CD4-positive, alpha-beta T cell (primary cell): ENCODE results near the gene AFAP1. TPM values are rescaled to one million over a fixed set of nuclear protein-coding genes. Genes with fewer than 3 reads are reported as not detected.

Source experiments
- ATAC-seq: fragments of 200-7000 bp; cut with Tn5 transposase; one replicate; pipeline ENCODE4 v1.10.0; 2022; ENCODE audit warnings: mild to moderate bottlenecking; ENCODE audit not compliant: poor library complexity
- CTCF ChIA-PET: fragments of 350-600 bp; sonication (Branson Sonifier 250); formaldehyde crosslinking; loops from one replicate; lab custom pipeline; 2021; ENCODE audit warnings: antibody characterized with exemption, inconsistent platforms; lab: Charles Lee
- POLR2A ChIA-PET: fragments of 350-600 bp; sonication (Branson Sonifier 250); formaldehyde crosslinking; loops from one replicate; lab custom pipeline; 2021; ENCODE audit warnings: antibody characterized with exemption, inconsistent platforms; lab: Charles Lee
- DNase-seq, 14 experiments: peaks; one replicate each; pipeline ENCODE4 v3.0.0-alpha.2; 2013 to 2020; ENCODE audit warnings: mixed read lengths in 2 of 14
- H3K27ac ChIP-seq, 2 donors: one replicate each; pipeline versions ENCODE4 v1.5.1 to v1.7.0; 2013; ENCODE audit warnings: low read length in 2 of 2, low read depth in 1 of 2, mild to moderate bottlenecking in 1 of 2
- H3K27me3 ChIP-seq, 2 experiments: 1 replicate in 1 of 2; 2 replicates in 1 of 2; pipeline versions ENCODE4 v1.6.1 to v1.7.0; 2013; ENCODE audit warnings: low read length in 2 of 2, control low read depth in 1 of 2, mild to moderate bottlenecking in 1 of 2, moderate library complexity in 1 of 2; ENCODE audit not compliant: insufficient read depth in 2 of 2, control insufficient read depth in 1 of 2
- H3K36me3 ChIP-seq: one replicate; pipeline ENCODE4 v1.6.1; 2013; ENCODE audit warnings: low read length, control low read depth; ENCODE audit not compliant: insufficient read depth
- H3K4me1 ChIP-seq: one replicate; pipeline ENCODE4 v1.6.1; 2013; ENCODE audit warnings: low read length, control low read depth; ENCODE audit not compliant: insufficient read depth
- H3K4me3 ChIP-seq: one replicate; pipeline ENCODE4 v1.5.1; 2013; ENCODE audit warnings: mild to moderate bottlenecking, low read length, moderate library complexity
- H3K9me3 ChIP-seq, 2 experiments: 1 replicate in 1 of 2; 2 replicates in 1 of 2; pipeline versions ENCODE4 v1.6.1 to v1.7.0; 2013; ENCODE audit warnings: low read length in 2 of 2, mild to moderate bottlenecking in 2 of 2, control low read depth in 1 of 2, moderate library complexity in 1 of 2; ENCODE audit not compliant: control insufficient read depth in 1 of 2, insufficient read depth in 1 of 2
- H3K27ac Mint-ChIP-seq: one replicate; pipeline ENCODE4 v1.8.0; 2020; ENCODE audit warnings: mixed read lengths
- H3K27me3 Mint-ChIP-seq: one replicate; pipeline ENCODE4 v1.8.0; 2021; ENCODE audit warnings: mixed read lengths
- H3K36me3 Mint-ChIP-seq: one replicate; pipeline ENCODE4 v1.8.0; 2021; ENCODE audit warnings: low read depth, mixed read lengths
- H3K4me1 Mint-ChIP-seq: one replicate; pipeline ENCODE4 v1.8.0; 2021; ENCODE audit warnings: low read depth, mixed read lengths
- H3K4me3 Mint-ChIP-seq: one replicate; pipeline ENCODE4 v1.8.0; 2020; ENCODE audit warnings: mild to moderate bottlenecking, mixed read lengths
- H3K9me3 Mint-ChIP-seq: one replicate; pipeline ENCODE4 v1.8.0; 2020; ENCODE audit warnings: mixed read lengths
- intact Hi-C, 2 experiments: fragments of 100-400 bp; cut with DNase I in 1 of 2; cut with micrococcal nuclease in 1 of 2; formaldehyde crosslinking; loops; one replicate each; pipeline versions ENCODE4 v1.15.1 to v1.9.0; 2023 to 2025; cut with DNase I, micrococcal nuclease
- polyA plus RNA-seq, 2 donors: library from polyadenylated mRNA; unstranded; fragments of 120-200 nt; gene quantifications; one replicate each; pipeline ENCODE4 v1.2.1, GENCODE V29; 2013
- total RNA-seq, 174 experiments: library from RNA in 2 of 174; stranded (reverse) in 2 of 174; gene quantifications; one replicate each; pipeline ENCODE4 v1.2.3 and lab custom pipeline; 2021 to 2026
- TF ChIP-seq, protein P1 (sequence below): fragments of 200-600 bp; IDR thresholded peaks from one replicate; pipeline ENCODE4 v1.8.0; 2022; ENCODE audit warnings: antibody characterized with exemption, mild to moderate bottlenecking

AFAP1 gene, protein sequence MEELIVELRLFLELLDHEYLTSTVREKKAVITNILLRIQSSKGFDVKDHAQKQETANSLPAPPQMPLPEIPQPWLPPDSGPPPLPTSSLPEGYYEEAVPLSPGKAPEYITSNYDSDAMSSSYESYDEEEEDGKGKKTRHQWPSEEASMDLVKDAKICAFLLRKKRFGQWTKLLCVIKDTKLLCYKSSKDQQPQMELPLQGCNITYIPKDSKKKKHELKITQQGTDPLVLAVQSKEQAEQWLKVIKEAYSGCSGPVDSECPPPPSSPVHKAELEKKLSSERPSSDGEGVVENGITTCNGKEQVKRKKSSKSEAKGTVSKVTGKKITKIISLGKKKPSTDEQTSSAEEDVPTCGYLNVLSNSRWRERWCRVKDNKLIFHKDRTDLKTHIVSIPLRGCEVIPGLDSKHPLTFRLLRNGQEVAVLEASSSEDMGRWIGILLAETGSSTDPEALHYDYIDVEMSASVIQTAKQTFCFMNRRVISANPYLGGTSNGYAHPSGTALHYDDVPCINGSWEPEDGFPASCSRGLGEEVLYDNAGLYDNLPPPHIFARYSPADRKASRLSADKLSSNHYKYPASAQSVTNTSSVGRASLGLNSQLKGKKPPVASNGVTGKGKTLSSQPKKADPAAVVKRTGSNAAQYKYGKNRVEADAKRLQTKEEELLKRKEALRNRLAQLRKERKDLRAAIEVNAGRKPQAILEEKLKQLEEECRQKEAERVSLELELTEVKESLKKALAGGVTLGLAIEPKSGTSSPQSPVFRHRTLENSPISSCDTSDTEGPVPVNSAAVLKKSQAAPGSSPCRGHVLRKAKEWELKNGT
- 10 to 100 TPM in 1 of 2 experiments, 1 to 10 TPM in 1; 9.8 to 10.9 TPM for total RNA-seq
- polyA plus RNA-seq (2013, experiment 1 of 2): 9.9 TPM
- polyA plus RNA-seq (2013, experiment 2 of 2): 6.2 TPM
- 15.5 to 208 (median 52.7) reads per million in 172 experiments for total RNA-seq (lab: John Stamatoyannopoulos, UW)

DNA sequence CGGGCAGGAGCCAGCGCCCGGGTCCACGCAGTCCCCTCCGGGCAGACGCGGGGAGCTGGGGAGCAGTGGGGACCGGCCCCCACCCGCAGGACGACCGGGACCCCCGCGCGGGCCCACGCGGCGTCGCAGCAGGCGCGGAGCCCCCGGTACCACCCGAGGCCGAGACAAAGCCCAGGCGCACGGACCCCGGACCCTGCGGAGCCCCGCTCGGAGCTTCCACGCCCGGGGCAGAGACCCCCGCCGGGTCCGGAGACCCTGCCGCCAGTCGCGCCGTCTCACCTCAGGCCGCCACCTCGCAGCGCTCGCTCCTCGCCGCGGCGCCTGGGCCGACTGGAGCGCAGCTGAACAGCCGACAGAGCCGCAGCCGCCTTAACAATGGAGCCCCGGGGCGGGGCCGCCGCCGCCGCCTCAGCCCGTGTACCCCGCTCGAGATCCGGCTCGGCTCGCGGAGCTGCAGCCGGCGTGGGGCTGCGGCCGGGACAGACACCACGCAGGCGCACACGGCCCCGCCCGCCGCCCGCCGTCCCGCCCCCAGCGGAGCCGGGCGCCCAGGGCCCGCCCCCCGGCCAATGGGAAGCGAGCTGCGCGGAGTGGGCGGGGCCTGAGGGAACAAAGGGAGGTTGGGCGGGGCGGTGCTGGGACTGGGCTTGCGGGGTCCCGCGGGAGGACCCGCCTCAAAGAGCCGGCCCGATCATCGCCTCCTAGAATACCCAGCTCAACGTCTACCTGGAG lies at the start of gene AFAP1:
Gene AFAP1, minus strand, starts transcription at position 485 of the 732 bp plus-strand sequence. CDS start 67,783 bp downstream, outside the sequence.
- DNase-seq: peak; percentile 79 to 96 (median 90)
- peaks cover 19% of the 10 kb centered on the region for H3K27me3 Mint-ChIP-seq
- H3K36me3 Mint-ChIP-seq: peaks cover 10% of the 10 kb centered on the region
- TF ChIP-seq, protein P1, sequence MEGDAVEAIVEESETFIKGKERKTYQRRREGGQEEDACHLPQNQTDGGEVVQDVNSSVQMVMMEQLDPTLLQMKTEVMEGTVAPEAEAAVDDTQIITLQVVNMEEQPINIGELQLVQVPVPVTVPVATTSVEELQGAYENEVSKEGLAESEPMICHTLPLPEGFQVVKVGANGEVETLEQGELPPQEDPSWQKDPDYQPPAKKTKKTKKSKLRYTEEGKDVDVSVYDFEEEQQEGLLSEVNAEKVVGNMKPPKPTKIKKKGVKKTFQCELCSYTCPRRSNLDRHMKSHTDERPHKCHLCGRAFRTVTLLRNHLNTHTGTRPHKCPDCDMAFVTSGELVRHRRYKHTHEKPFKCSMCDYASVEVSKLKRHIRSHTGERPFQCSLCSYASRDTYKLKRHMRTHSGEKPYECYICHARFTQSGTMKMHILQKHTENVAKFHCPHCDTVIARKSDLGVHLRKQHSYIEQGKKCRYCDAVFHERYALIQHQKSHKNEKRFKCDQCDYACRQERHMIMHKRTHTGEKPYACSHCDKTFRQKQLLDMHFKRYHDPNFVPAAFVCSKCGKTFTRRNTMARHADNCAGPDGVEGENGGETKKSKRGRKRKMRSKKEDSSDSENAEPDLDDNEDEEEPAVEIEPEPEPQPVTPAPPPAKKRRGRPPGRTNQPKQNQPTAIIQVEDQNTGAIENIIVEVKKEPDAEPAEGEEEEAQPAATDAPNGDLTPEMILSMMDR: no peak
- Histone ChIP-seq H3K4me1 (peaks cover 19% of the 10 kb centered on the region), H3K9me3 (no peaks in the 10 kb centered on the region), H3K4me3 (peak within 1 kb of the TSS; percentile 75), H3K27me3 (no peaks in the 10 kb centered on the region), H3K36me3 (no peaks in the 10 kb centered on the region), H3K27ac (peak within 1 kb of the TSS in 1 of 2 donors; percentile 46)
- intact Hi-C loops: loop anchor here (2.0 to 10.0 kb wide), 10 partner anchors 31 to 1365 kb away; partner anchors contain the start of genes ABLIM2 (in 1 of the 2), KIAA0232 (in 1 of the 2) and MAN2B2 (in 1 of the 2)
- ChIA-PET POLR2A (interaction anchor here (0.7 to 3.3 kb wide), 15 partner anchors 9 to 501 kb away, joined by 3 to 39 read pairs (median 6); partner anchors contain the start of genes ACOX3 and TRMT44), CTCF (interaction anchor here (1.0 to 1.7 kb wide), 4 partner anchors 63 to 181 kb away, joined by 3 to 5 read pairs (median 4); no protein-coding TSS in a partner anchor)
- peak; percentile 93 for ATAC-seq
- H3K4me1 Mint-ChIP-seq: peaks cover 41% of the 10 kb centered on the region
- H3K4me3 Mint-ChIP-seq: peak within 1 kb of the TSS; percentile 75
- no peaks in the 10 kb centered on the region for H3K9me3 Mint-ChIP-seq
- H3K27ac Mint-ChIP-seq: no peak within 1 kb of the TSS

DNA sequence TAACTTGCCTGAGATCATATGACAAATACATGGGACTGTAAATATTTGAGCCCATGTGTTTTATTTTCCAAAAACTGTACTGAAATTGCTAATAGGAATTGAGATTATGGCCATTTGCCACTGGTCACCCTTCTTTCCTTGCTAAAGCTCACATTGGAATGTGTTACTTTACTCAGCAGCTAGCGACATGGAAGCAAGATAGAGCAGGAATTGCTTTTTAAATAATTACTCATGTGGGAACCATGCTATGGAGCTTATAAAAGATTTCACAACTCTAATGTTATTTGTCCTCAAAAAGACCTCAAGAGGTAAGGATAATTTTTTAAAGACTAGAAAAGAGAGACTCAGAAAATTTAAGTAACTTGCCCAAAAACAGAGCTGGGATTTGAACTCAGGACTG lies 48.8 kb upstream of the AFAP1 start:
- Mint-ChIP-seq H3K36me3 (no peaks in the 10 kb centered on the region), H3K27me3 (no peaks in the 10 kb centered on the region), H3K27ac (no peak overlapping the region), H3K4me3 (no peak overlapping the region), H3K4me1 (peaks cover 7% of the 10 kb centered on the region), H3K9me3 (no peaks in the 10 kb centered on the region)
- ATAC-seq: no peak
- intact Hi-C loops: loop anchor here (10.0 kb wide), 2 partner anchors 54 to 794 kb away; partner anchors contain the start of genes AFAP1 (in 1 of the 2) and SORCS2 (in 1 of the 2)
- TF ChIP-seq, protein P1: no peak
- H3K36me3 ChIP-seq: no peaks in the 10 kb centered on the region
- H3K4me3 ChIP-seq: no peak overlapping the region
- H3K4me1 ChIP-seq: peaks cover 9% of the 10 kb centered on the region
- POLR2A ChIA-PET: no interaction called here
- CTCF ChIA-PET: interaction anchor here (0.9 to 2.7 kb wide), 3 partner anchors 144 to 186 kb away, joined by 4 to 13 read pairs (median 9); no protein-coding TSS in a partner anchor
- DNase-seq: no peak
- no peaks in the 10 kb centered on the region for H3K27me3 ChIP-seq
- H3K9me3 ChIP-seq: peaks cover 0 to 3% of the 10 kb centered on the region in 2 experiments
- no peak overlapping the region for H3K27ac ChIP-seq
